Thyroid gland (tissue), 4 donors: ENCODE measurements around the gene SGK1. TPM values are rescaled to one million over a fixed set of nuclear protein-coding genes. Genes with fewer than 3 reads are reported as not detected.
"Not testable (repeated sequence)": the region's sequence is repeated elsewhere in the genome, so short reads cannot be mapped to it uniquely, and the experiment has no call there.

Source experiments
- DNase-seq, 2 donors: peaks; one replicate each; pipeline ENCODE4 v3.0.0-alpha.2; 2019
- H3K27ac ChIP-seq, 3 donors: fragments of 200-600 bp; sonication (generic); 1 replicate in 2 of 3; 2 replicates in 1 of 3; pipeline ENCODE4 v1.5.1; 2016 to 2019; ENCODE audit warnings: mild to moderate bottlenecking in 1 of 3, moderate library complexity in 1 of 3
- H3K27me3 ChIP-seq: fragments of 200-600 bp; sonication (generic); one replicate; pipeline ENCODE4 v1.5.1; 2019
- H3K36me3 ChIP-seq, 2 donors: fragments of 200-600 bp; sonication (generic); one replicate each; pipeline ENCODE4 v1.5.1; 2016 to 2019
- H3K4me1 ChIP-seq, 2 donors: fragments of 200-600 bp; sonication (generic); one replicate each; pipeline ENCODE4 v1.5.1; 2017 to 2019
- H3K4me3 ChIP-seq, 3 donors: fragments of 200-600 bp; sonication (generic); replicated peaks in 1 of 3; 1 replicate in 2 of 3; 2 replicates in 1 of 3; pipeline ENCODE4 v1.5.1; 2016; ENCODE audit warnings: mild to moderate bottlenecking in 1 of 3
- H3K9me3 ChIP-seq: fragments of 200-600 bp; sonication (generic); one replicate; pipeline ENCODE4 v1.5.1; 2017
- CTCF ChIP-seq, 6 experiments: fragments of 200-600 bp in 3 of 6; fragments of 450-650 bp in 3 of 6; sonication (generic) in 3 of 6; IDR thresholded peaks; one replicate each; pipeline ENCODE4 v1.5.1; 2016 to 2019; ENCODE audit warnings: antibody characterized with exemption in 6 of 6, mild to moderate bottlenecking in 2 of 6, inconsistent platforms in 1 of 6, moderate library complexity in 1 of 6
- POLR2A ChIP-seq, 2 donors: fragments of 450-650 bp; IDR thresholded peaks; one replicate each; pipeline ENCODE4 v1.6.1; 2017; ENCODE audit warnings: antibody characterized with exemption in 2 of 2, mild to moderate bottlenecking in 2 of 2, moderate library complexity in 1 of 2
- WGBS, 2 donors: methylation state at CpG; one replicate each; pipeline ENCODE4 v1.1.5; 2017; 5-methylcytosine and 5-hydroxymethylcytosine counted together
- intact Hi-C: fragments of 100-400 bp; cut with DNase I; formaldehyde crosslinking; loops from one replicate; pipeline ENCODE4 v1.15.1; 2023
- total RNA-seq, 4 donors: library from RNA; depleted of rRNA; stranded (reverse); fragments of >200 nt; gene quantifications; one replicate each; pipeline ENCODE4 v1.2.3, GENCODE V29; 2016

The SGK1 gene
- total RNA-seq, 4 donors from 2014 or later: 151 to 361 (median 194) TPM

GRCh38 chr6:134278000-134278399, 39.9 kb downstream of the SGK1 start:
- H3K27ac ChIP-seq: no peak overlapping the region
- 93 to 94% methylated on average over 6 of the region's 6 CpGs for WGBS, 2 donors
- DNase-seq: no peak
- intact Hi-C loops: no loop called here
- H3K4me1 ChIP-seq: peaks cover 6 to 12% of the 10 kb centered on the region in 2 donors
- no peaks in the 10 kb centered on the region for H3K36me3 ChIP-seq
- H3K27me3 ChIP-seq: no peaks in the 10 kb centered on the region
- no peak overlapping the region for H3K4me3 ChIP-seq
- TF ChIP-seq POLR2A (IDR thresholded peaks at IDR 0.05): no peak
- TF ChIP-seq CTCF (IDR thresholded peaks at IDR 0.05): no peak
- no peaks in the 10 kb centered on the region for H3K9me3 ChIP-seq

DNA sequence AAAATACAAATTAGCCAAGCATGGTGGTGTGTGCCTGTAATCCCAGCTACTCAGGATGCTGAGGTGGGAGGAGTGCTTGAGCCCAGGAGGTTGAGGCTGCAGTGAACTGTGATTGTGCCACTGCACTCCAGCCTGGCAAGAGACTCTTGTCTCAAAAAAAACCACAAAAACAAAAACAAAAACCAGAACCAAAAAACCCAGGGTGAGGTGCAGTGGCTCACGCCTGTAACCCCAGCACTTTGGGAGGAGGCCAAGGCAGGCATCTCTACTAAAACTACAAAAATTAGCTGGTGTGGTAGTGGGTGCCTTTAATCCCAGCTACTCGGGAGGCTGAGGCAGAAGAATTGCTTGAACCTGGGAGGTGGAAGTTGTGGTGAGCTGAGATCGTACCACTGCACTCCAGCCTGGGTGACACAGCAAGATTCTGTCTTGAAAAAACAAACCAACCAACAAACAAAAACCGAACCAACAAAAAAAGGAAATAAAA, 41.0 kb downstream of the SGK1 start:
- WGBS, 2 donors: 59 to 61% methylated on average over 4 of the region's 4 CpGs
- not testable (repeated sequence) for H3K36me3 ChIP-seq

DNA sequence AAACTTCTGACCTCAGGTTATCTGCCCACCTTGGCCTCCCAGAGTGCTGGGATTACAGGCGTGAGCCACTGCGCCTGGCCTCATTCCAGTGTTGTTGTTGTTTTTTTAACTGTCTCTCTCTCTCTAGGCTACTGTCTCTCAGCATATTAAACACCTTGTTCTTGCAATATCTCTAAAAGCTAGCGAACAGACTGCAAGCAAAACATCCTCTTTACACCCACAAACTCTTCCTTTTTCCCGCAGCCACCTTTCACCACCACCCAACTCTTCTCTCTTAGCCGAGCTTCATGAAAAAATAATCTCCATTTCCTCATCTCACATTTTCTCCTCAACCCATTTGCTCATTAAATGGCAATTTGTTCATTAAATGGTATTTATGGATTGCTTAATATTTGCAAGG, 45.5 kb downstream of the SGK1 start:
- H3K27ac ChIP-seq: no peak overlapping the region
- no peaks in the 10 kb centered on the region for H3K36me3 ChIP-seq
- TF ChIP-seq CTCF (IDR thresholded peaks at IDR 0.05) (no peak), POLR2A (IDR thresholded peaks at IDR 0.05) (no peak)
- no peaks in the 10 kb centered on the region for H3K9me3 ChIP-seq
- H3K27me3 ChIP-seq: no peaks in the 10 kb centered on the region
- no peak overlapping the region for H3K4me3 ChIP-seq
- peaks cover 20 to 25% of the 10 kb centered on the region in 2 donors for H3K4me1 ChIP-seq
- no peak for DNase-seq
- WGBS, 2 donors: 75 to 78% methylated on average over 5 of the region's 5 CpGs
- intact Hi-C loops: no loop called here

More for the DNA sequence above, 41.0 kb downstream of the SGK1 start:
- H3K9me3 ChIP-seq, intact Hi-C loops, H3K4me3 ChIP-seq, H3K27me3 ChIP-seq: not testable (repeated sequence)
- Histone ChIP-seq H3K27ac (peak overlapping the region; percentile 34 to 41 (median 38)), H3K4me1 (peaks cover 6 to 12% of the 10 kb centered on the region in 2 donors)
- DNase-seq: peak; percentile 63 to 66

GRCh38 chr6:134267917-134268361, 50.0 kb downstream of the SGK1 start:
- Histone ChIP-seq H3K36me3 (no peaks in the 10 kb centered on the region), H3K4me3 (no peak overlapping the region), H3K27me3 (no peaks in the 10 kb centered on the region), H3K27ac (peak overlapping the region; percentile 72 to 90 (median 74)), H3K4me1 (peaks cover 12 to 23% of the 10 kb centered on the region in 2 donors), H3K9me3 (no peaks in the 10 kb centered on the region)
- TF ChIP-seq POLR2A (IDR thresholded peaks at IDR 0.05): peak in 1 of 2 donors; percentile 26
- no peak for TF ChIP-seq CTCF (IDR thresholded peaks at IDR 0.05)
- intact Hi-C loops: loop anchor here (10.0 kb wide), 1 partner anchor 83 kb away; no protein-coding TSS in a partner anchor
- WGBS, 2 donors: 41 to 48% methylated on average over 10 of the region's 10 CpGs
- peak; percentile 70 to 78 for DNase-seq

GRCh38 chr6:134266776-134267175, 51.1 kb downstream of the SGK1 start:
- Histone ChIP-seq H3K27me3 (no peaks in the 10 kb centered on the region), H3K36me3 (no peaks in the 10 kb centered on the region), H3K27ac (peak overlapping the region; percentile 72 to 90 (median 74)), H3K4me3 (no peak overlapping the region), H3K9me3 (no peaks in the 10 kb centered on the region), H3K4me1 (peaks cover 12 to 23% of the 10 kb centered on the region in 2 donors)
- DNase-seq: no peak
- 77 to 80% methylated on average over 2 of the region's 2 CpGs for WGBS, 2 donors
- intact Hi-C loops: loop anchor here (10.0 kb wide), 1 partner anchor 82 kb away; no protein-coding TSS in a partner anchor
- no peak for TF ChIP-seq CTCF (IDR thresholded peaks at IDR 0.05)
